Retinal pigment epithelial cell (primary cell): ENCODE measurements around the gene USP24.
A peak's percentile ranks its signal among the peaks of the same experiment; 100 is the strongest.

ENCODE experiments used
- DNase-seq: peaks from one replicate; pipeline ENCODE4 v3.0.0-alpha.2; 2010; ENCODE audit warnings: low read depth
- H3K4me3 ChIP-seq: 2 replicates; pipeline ENCODE4 v1.5.1; 2011; ENCODE audit warnings: mild to moderate bottlenecking, low read length, control low read depth, moderate library complexity
- TF ChIP-seq, protein P1 (sequence below): conservative IDR thresholded peaks from 2 replicates; pipeline ENCODE4 v1.5.1; 2011; ENCODE audit warnings: low read depth, low read length, control low read depth, inconsistent platforms

Gene USP24

DNA sequence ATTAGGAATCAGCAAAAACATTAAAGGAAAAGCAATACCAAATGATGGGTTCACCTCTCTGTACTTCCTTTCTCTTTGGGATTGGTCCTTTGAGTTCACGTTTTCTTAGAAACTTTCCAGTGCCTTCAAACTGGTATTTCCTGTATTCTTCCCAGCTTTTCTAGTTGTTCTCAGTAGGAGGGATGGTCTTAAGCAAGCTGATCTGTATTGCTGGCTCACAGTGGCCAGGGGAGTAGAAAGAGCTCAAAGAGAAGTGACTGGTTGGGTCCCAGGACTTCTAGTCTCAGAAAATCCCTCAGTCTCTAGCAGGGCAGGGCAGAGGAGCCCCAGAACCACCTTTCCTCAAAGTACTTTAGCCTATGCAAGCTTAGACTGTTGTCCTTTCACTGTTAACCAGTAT is 10.1 kb upstream of the USP24 start:
- TF ChIP-seq, protein P1, sequence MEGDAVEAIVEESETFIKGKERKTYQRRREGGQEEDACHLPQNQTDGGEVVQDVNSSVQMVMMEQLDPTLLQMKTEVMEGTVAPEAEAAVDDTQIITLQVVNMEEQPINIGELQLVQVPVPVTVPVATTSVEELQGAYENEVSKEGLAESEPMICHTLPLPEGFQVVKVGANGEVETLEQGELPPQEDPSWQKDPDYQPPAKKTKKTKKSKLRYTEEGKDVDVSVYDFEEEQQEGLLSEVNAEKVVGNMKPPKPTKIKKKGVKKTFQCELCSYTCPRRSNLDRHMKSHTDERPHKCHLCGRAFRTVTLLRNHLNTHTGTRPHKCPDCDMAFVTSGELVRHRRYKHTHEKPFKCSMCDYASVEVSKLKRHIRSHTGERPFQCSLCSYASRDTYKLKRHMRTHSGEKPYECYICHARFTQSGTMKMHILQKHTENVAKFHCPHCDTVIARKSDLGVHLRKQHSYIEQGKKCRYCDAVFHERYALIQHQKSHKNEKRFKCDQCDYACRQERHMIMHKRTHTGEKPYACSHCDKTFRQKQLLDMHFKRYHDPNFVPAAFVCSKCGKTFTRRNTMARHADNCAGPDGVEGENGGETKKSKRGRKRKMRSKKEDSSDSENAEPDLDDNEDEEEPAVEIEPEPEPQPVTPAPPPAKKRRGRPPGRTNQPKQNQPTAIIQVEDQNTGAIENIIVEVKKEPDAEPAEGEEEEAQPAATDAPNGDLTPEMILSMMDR: no peak
- no peak for DNase-seq
- H3K4me3 ChIP-seq: no peak overlapping the region

DNA sequence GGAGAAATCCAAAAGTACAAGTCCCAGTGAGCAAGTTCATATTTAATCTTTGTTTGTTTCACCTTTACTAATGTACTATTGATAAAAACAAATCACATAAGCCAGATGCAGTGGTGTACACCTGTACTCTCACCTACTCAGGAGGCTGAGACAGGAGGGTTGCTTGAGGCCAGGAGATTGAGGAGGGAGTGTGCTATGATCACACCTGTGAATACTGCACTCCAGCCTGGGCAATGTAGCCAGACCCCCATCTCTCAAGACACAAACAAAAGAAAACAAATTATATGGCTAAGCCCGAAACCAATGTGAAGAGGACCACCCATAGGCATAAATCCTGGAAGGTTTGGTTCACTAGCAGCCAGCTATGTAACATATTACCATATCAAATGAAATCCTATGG is 9.6 kb upstream of the USP24 start:
- H3K4me3 ChIP-seq: no peak overlapping the region
- TF ChIP-seq, protein P1: no peak
- DNase-seq: no peak

DNA sequence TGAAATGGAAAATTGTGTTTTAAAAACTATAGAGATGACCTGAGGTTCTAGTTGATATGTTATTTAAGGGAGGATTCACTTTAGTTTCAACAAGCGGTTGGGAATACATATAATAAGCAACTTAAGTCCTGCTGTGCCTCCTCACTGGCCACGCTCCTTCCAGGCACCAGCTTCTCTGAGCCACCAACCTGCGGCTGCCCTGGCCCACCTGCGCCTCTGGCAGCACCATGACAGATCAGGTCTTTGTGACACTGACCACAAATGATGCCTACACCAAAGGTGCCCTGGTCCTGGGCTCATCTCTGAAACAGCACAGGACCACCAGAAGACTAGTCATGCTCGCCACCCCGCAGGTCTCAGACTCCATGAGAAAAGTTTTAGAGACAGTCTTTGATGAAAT is 7.0 kb upstream of the USP24 start:
- DNase-seq: no peak
- H3K4me3 ChIP-seq: no peak overlapping the region
- TF ChIP-seq, protein P1: no peak

DNA sequence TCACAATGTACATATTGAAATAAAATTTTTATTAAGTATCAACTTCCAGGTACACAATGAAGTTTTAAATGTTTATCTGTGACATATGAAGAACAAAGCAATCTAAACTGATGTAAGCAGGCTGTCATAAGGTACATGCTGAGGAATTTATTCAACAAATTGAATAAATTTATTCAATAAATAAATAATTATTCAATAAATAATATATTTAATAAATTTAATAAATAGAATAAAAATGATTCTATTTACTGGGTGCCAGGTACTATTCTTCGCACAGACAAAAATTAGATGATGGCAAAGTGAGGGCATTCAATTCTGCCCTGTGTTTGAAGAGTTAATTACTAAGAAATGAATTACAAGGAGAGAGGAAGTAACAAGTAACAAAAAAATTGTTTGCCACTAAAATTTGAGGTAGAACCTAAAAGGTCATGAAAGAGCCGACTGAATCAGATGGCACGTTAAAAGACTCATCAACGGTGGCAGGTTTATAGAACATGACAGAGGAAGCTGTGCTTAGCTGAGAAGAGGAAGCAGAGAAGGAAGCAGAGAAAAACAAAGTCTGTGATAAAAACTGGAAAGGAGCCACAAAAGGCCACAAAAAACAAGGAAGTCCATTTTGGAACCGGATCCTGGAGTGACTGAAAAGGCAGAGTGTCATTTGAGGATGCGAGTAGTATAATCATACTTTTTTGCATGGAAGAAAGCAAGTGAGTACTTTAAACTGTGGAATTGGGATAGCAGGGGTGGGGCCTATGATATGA is 2.2 kb upstream of the USP24 start:
- DNase-seq: no peak
- H3K4me3 ChIP-seq: no peak overlapping the region

DNA sequence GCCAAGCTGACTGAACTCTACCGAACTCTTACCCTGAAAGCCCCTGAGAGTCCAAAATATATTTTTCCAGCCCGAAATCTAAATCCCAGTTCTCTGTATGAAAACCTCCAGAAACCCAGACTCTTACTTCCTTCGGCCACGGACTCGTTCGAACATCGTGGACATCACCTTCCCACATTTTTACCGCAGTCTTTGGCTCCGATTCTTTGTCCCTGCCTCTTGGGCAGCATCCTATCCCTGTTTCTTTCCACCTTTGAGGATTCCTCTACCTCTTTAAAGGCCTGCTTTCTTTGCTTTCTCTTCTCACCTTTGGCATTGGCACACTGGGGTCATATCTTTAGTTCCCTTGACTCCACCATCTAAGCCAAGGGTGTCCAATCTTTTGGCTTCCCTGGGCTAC is 932 bp upstream of the USP24 start:
- TF ChIP-seq, protein P1: no peak
- no peak for DNase-seq
- H3K4me3 ChIP-seq: peak overlapping the region; percentile 81

More for the DNA sequence above, 2.2 kb upstream of the USP24 start:
- TF ChIP-seq, protein P1: no peak

DNA sequence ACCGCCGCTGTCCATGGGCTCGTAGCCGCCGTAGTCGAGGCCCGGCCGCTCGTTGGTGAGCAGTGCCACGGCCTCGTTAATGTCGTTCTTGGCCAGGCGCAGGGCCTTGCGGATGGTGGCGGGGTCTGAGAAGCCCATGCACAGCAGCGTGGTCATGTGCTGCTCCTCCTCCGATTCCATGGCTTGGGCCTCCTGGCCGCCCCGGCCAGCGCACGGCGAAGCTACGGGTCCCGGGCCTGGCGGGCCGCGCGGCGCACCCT is 300 bp downstream of the USP24 start:
- TF ChIP-seq, protein P1: no peak
- DNase-seq: no peak
- H3K4me3 ChIP-seq: peak overlapping the region; percentile 81

DNA sequence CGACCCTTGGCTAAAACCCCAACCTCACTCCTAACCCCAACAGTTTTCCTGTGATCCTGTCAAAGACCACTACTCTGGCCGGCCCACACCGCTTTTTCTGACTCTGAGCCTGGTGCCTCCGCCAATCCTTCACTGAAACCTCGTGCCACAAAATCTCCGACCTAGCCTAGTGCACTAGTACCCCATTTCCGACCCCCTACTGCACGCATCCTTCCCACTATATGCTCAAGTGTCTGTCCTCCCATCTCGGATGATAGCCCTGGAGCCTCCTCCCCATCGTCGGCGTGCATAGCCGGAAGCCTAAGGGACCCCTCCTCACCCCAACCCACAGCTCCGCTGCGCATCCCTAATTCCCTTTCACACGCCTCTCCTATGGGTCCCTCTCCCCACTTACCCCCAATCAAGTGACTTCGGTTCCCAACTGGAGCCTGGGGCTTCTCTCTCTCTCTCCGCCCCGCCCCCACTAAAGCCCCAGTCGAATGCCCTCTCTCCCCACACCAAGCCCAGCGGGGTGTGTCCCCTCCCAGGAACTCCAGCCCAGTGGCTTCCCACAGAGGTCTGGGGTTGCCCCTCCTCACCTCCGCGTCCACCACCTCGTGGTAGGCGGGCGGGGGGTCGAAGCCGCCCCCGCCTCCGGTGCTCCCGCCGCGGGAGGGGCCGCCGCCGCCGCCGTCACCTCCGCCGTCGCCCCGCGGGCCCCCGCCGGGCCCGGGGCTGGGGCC is 791 bp downstream of the USP24 start:
- TF ChIP-seq, protein P1: no peak
- DNase-seq: no peak
- peak overlapping the region; percentile 81 for H3K4me3 ChIP-seq
